GM12878 (cell line): ENCODE results near the gene SORBS1. TPM values are rescaled to one million over a fixed set of nuclear protein-coding genes. Genes with fewer than 3 reads are reported as not detected.

ENCODE experiments used
- ATAC-seq: fragments of 200-7000 bp; cut with Tn5 transposase; 3 replicates; pipeline ENCODE4 v1.9.1; 2020; ENCODE audit warnings: mild to moderate bottlenecking, moderate library complexity
- BruUV-seq: library from RNA; stranded (reverse); fragments of 400-500 nt; replicated peaks from 2 replicates; lab custom pipeline; 2021; lab: Mats Ljungman, UMichigan
- CTCF ChIA-PET: fragments of 300-600 bp; sonication (Branson Sonifier 250); formaldehyde crosslinking; extraction: SDS; loops from one replicate; lab custom pipeline; 2021; ENCODE audit warnings: inconsistent platforms; lab: Yijun Ruan, JAX
- POLR2A ChIA-PET: fragments of 350-600 bp; formaldehyde crosslinking; extraction: SDS; loops from one replicate; lab custom pipeline; 2021; ENCODE audit warnings: inconsistent platforms; lab: Charles Lee
- RAD21 ChIA-PET: fragments of 300-600 bp; sonication (Branson Sonifier 250); formaldehyde crosslinking; loops from one replicate; lab custom pipeline; 2023; ENCODE audit warnings: antibody characterized with exemption; ENCODE audit not compliant: unreplicated experiment; lab: Charles Lee
- SMC1A ChIA-PET: fragments of 300-600 bp; sonication (Branson Sonifier 250); formaldehyde crosslinking; loops from one replicate; lab custom pipeline; 2023; ENCODE audit not compliant: unreplicated experiment, uncharacterized antibody; lab: Charles Lee
- DNase-seq: peaks from one replicate; pipeline ENCODE4 v3.0.0-alpha.2; 2011; ENCODE audit warnings: low read depth, low spot score
- FAIRE-seq: peaks from 3 replicates; lab custom pipeline; 2011; peaks lifted over from hg19 to GRCh38; lab: Jason Lieb, UNC
- H2AFZ ChIP-seq: 2 replicates; pipeline ENCODE4 v1.6.0; 2011; ENCODE audit warnings: low read depth, low read length, control low read depth; ENCODE audit not compliant: control insufficient read depth
- H3K27ac ChIP-seq: 2 replicates; pipeline ENCODE4 v1.5.1; 2011; ENCODE audit warnings: control low read depth; ENCODE audit not compliant: control insufficient read depth, insufficient read depth
- H3K27me3 ChIP-seq, 2 experiments: replicated peaks in 1 of 2; 2 replicates each; pipeline versions ENCODE4 v1.6.0 to v1.6.1; 2011; ENCODE audit warnings: low read length in 1 of 2; ENCODE audit not compliant: control insufficient read depth in 2 of 2, insufficient read depth in 2 of 2
- H3K36me3 ChIP-seq, 2 experiments: 2 replicates each; pipeline ENCODE4 v1.5.1; 2011; ENCODE audit warnings: low read length in 1 of 2; ENCODE audit not compliant: control insufficient read depth in 2 of 2, insufficient read depth in 2 of 2
- H3K4me1 ChIP-seq: 2 replicates; pipeline ENCODE4 v1.6.1; 2011; ENCODE audit warnings: mild to moderate bottlenecking, low read length, moderate library complexity, mixed read lengths; ENCODE audit not compliant: control insufficient read depth, insufficient read depth
- H3K4me2 ChIP-seq: 2 replicates; pipeline ENCODE4 v1.6.0; 2011; ENCODE audit warnings: control low read depth; ENCODE audit not compliant: control insufficient read depth, insufficient read depth
- H3K4me3 ChIP-seq: fragments of 200-600 bp; sonication (generic); 2 replicates; pipeline ENCODE4 v1.5.1; 2016
- H3K79me2 ChIP-seq: 2 replicates; pipeline ENCODE4 v1.6.0; 2011; ENCODE audit warnings: low read length; ENCODE audit not compliant: control insufficient read depth, insufficient read depth
- H3K9ac ChIP-seq: 2 replicates; pipeline ENCODE4 v1.8.0; 2011; ENCODE audit warnings: low read length, control low read depth, mixed read lengths; ENCODE audit not compliant: control insufficient read depth, insufficient read depth
- H3K9me3 ChIP-seq: replicated peaks from 3 replicates; pipeline ENCODE4 v1.5.1; 2011; ENCODE audit warnings: mild to moderate bottlenecking, low read length; ENCODE audit not compliant: control insufficient read depth, insufficient read depth
- H4K20me1 ChIP-seq: 2 replicates; pipeline ENCODE4 v1.6.0; 2011; ENCODE audit not compliant: control insufficient read depth, insufficient read depth
- CEBPZ ChIP-seq: fragments of 150-350 bp; IDR thresholded peaks from 2 replicates; pipeline ENCODE4 v1.6.1; 2016; ENCODE audit warnings: low read depth, low read length
- FOS ChIP-seq: IDR thresholded peaks from 3 replicates; pipeline ENCODE4 v1.6.1; 2011; ENCODE audit warnings: borderline replicate concordance; ENCODE audit not compliant: insufficient read length; ENCODE audit errors: extremely low read depth
- IRF4 ChIP-seq: IDR thresholded peaks from 2 replicates; pipeline ENCODE4 v1.6.1; 2011; ENCODE audit warnings: low read depth, low read length
- KDM1A ChIP-seq: fragments of 200-600 bp; sonication (generic); IDR thresholded peaks from 2 replicates; pipeline ENCODE4 v1.6.1; 2016; ENCODE audit warnings: borderline replicate concordance
- RB1 ChIP-seq: fragments of 450-650 bp; formaldehyde crosslinking; IDR thresholded peaks from 2 replicates; pipeline ENCODE4 v1.6.1; 2017; ENCODE audit warnings: mild to moderate bottlenecking, borderline replicate concordance
- SIX5 ChIP-seq: IDR thresholded peaks from 2 replicates; pipeline ENCODE4 v1.6.1; 2011; ENCODE audit warnings: mild to moderate bottlenecking, low read depth, low read length, moderate library complexity; ENCODE audit not compliant: severe bottlenecking
- WGBS: methylation state at CpG from one replicate; pipeline ENCODE4 v1.1.6; 2016; ENCODE audit warnings: low lambda C conversion rate; ENCODE audit not compliant: insufficient replicate concordance, insufficient coverage; ENCODE audit errors: missing lambda C conversion rate; 5-methylcytosine and 5-hydroxymethylcytosine counted together
- in situ Hi-C: fragments of 300-500 bp; cut with MboI; formaldehyde crosslinking; loops from 9 replicates; pipeline ENCODE4 v1.14.3; 2018; ENCODE audit warnings: mixed read lengths
- intact Hi-C: fragments of 100-400 bp; cut with micrococcal nuclease; formaldehyde crosslinking; loops from one replicate; pipeline ENCODE4 v1.14.2; 2022; ENCODE audit not compliant: unreplicated experiment
- polyA plus RNA-seq, 11 experiments: library from polyadenylated mRNA; depleted of rRNA in 4 of 11; unstranded in 6 of 11; stranded (reverse) in 5 of 11; fragments of >200 nt; fragmentation: Nextera tagmentation in 4 of 11; fragmentation: Illumina TruSeq in 1 of 11; extraction: Ambion mirVana in 4 of 11; extraction: Trizol in 1 of 11; gene quantifications; 1 replicate in 1 of 11; 2 replicates in 10 of 11; pipeline versions ENCODE4 v1.2.1 to v1.2.3, GENCODE V29; 2011 to 2016; ENCODE audit warnings: inconsistent platforms in 2 of 11, missing spikeins in 2 of 11, low read depth in 1 of 11
- total RNA-seq, 4 experiments: library from RNA; depleted of rRNA in 3 of 4; stranded (reverse); fragments of >200 nt in 3 of 4; fragmentation: Illumina TruSeq in 1 of 4; extraction: Trizol in 1 of 4; gene quantifications; 2 replicates each; pipeline versions ENCODE4 v1.2.1 to v1.2.3, GENCODE V29; 2013 to 2021
- TF ChIP-seq, protein P1 (sequence below): fragments of 150-350 bp; IDR thresholded peaks from 2 replicates; pipeline ENCODE4 v1.6.1; 2014; ENCODE audit warnings: mild to moderate bottlenecking, low read depth, low read length

Gene SORBS1
- total and polyA plus RNA-seq, 10 of the 15 experiments (the other 5 are each of a cell fraction or from before 2014, with no cell fraction given) = 0.13 to 0.75 (median 0.39) TPM

DNA sequence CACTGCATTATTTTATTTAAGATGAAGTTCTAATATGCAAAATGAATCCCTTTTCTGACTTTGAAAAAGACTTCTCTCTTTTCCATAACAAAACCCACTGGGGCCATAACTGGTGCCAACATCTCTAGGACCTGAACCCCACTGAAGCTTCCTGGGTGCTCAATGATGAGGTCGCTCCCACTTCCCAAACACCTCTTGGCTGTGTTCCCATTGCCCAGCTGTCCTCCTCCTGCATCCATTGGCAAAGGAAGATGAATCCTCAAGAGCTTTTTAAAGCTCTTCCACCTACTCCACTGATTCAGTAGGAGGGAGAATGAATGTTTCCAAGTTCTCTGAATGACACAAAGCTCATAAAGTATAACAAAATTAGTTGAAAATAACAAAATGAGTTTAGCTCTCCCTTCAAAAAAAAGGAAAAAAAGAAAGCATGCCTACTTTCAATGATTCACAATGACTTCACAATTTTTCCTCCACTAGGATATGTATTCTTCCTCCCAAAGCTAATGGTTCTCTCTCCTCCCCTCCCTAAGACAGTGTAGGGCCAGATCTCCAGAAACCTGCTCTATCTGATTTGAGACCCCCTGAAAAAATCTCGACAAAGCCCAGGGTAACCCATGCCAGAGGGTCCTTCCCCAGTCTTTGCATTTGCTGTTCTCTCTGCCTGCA is 64.8 kb downstream of the SORBS1 start (continued):
- TF ChIP-seq CEBPZ (no peak), IRF4 (no peak), SIX5 (no peak), RB1 (no peak), KDM1A (no peak)
- TF ChIP-seq, all 136 proteins: peak for 0

DNA sequence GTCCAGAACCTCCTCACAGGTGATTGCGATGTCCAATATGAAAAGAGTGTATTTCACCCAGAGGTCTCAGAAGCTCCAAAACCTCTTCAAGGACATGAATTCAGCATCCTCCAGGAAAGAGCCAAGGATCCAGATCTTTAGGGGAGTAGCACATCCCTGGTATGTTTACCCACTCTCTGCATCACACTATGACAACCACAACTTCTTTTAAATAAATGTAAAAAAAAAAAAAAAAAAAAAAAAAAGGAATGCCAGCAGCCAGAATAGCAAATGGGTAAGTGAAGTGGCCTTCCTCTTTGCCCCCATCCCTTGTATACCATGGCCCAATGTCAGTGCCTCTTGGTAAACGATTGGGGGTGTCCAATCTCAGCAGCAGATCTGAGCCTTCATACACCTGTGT is 67.3 kb downstream of the SORBS1 start:
- intact Hi-C loops = no loop called here
- RAD21 ChIA-PET = no interaction called here
- 25% methylated on average over 2 of the region's 2 CpGs for WGBS
- Histone ChIP-seq H3K9me3 (no peaks in the 10 kb centered on the region), H2AFZ (no peak overlapping the region), H3K4me1 (no peaks in the 10 kb centered on the region), H3K27ac (no peak overlapping the region), H4K20me1 (no peaks in the 10 kb centered on the region), H3K79me2 (no peaks in the 10 kb centered on the region), H3K36me3 (no peaks in the 10 kb centered on the region), H3K4me2 (no peak overlapping the region), H3K4me3 (no peak overlapping the region), H3K27me3 (no peaks in the 10 kb centered on the region; a peak in 1 of 4 replicates), H3K9ac (no peak overlapping the region)
- FAIRE-seq (no peak), ATAC-seq (no peak), DNase-seq (no peak)
- CTCF ChIA-PET = no interaction called here
- no peak for TF ChIP-seq FOS
- TF ChIP-seq, protein P1, sequence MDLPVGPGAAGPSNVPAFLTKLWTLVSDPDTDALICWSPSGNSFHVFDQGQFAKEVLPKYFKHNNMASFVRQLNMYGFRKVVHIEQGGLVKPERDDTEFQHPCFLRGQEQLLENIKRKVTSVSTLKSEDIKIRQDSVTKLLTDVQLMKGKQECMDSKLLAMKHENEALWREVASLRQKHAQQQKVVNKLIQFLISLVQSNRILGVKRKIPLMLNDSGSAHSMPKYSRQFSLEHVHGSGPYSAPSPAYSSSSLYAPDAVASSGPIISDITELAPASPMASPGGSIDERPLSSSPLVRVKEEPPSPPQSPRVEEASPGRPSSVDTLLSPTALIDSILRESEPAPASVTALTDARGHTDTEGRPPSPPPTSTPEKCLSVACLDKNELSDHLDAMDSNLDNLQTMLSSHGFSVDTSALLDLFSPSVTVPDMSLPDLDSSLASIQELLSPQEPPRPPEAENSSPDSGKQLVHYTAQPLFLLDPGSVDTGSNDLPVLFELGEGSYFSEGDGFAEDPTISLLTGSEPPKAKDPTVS = no peak
- in situ Hi-C loops = no loop called here
- no TSS peak for BruUV-seq
- POLR2A ChIA-PET = no interaction called here
- SMC1A ChIA-PET = interaction anchor here (0.7 kb wide), 1 partner anchor 1111 kb away, joined by 3 read pairs; no protein-coding TSS in a partner anchor
